Liver (tissue), 9 donors: ENCODE data around the gene CFAP100. TPM values are rescaled to one million over a fixed set of nuclear protein-coding genes. Genes with fewer than 3 reads are reported as not detected.

ENCODE experiments used
- DNase-seq: peaks from one replicate; pipeline ENCODE4 v3.0.0-alpha.2; 2017; ENCODE audit warnings: low spot score
- H3K27ac ChIP-seq, 2 donors: one replicate each; pipeline ENCODE4 v1.7.0; 2013; ENCODE audit warnings: inconsistent platforms in 2 of 2, low read length in 2 of 2, control low read depth in 1 of 2, low read depth in 1 of 2, mild to moderate bottlenecking in 1 of 2
- H3K27me3 ChIP-seq, 4 donors: one replicate each; pipeline versions ENCODE4 v1.6.1 to v1.7.0; 2013; ENCODE audit warnings: low read length in 3 of 4, inconsistent platforms in 1 of 4, mild to moderate bottlenecking in 1 of 4, moderate library complexity in 1 of 4; ENCODE audit not compliant: control insufficient read depth in 4 of 4, insufficient read depth in 4 of 4
- H3K36me3 ChIP-seq, 4 donors: one replicate each; pipeline versions ENCODE4 v1.6.1 to v1.7.0; 2013; ENCODE audit warnings: low read length in 3 of 4, mild to moderate bottlenecking in 3 of 4, low read depth in 1 of 4, moderate library complexity in 1 of 4; ENCODE audit not compliant: control insufficient read depth in 4 of 4, insufficient read depth in 3 of 4
- H3K4me1 ChIP-seq, 4 donors: one replicate each; pipeline versions ENCODE4 v1.6.1 to v1.7.0; 2013; ENCODE audit warnings: low read length in 3 of 4, mild to moderate bottlenecking in 3 of 4, moderate library complexity in 1 of 4; ENCODE audit not compliant: control insufficient read depth in 4 of 4, insufficient read depth in 4 of 4
- H3K4me3 ChIP-seq, 3 donors: one replicate each; pipeline versions ENCODE4 v1.6.1 to v1.7.0; 2013; ENCODE audit warnings: low read length in 3 of 3, control low read depth in 1 of 3, low read depth in 1 of 3, mild to moderate bottlenecking in 1 of 3
- H3K9ac ChIP-seq, 2 donors: one replicate each; pipeline ENCODE4 v1.7.0; 2013; ENCODE audit warnings: low read length in 2 of 2, mild to moderate bottlenecking in 2 of 2, moderate library complexity in 2 of 2, control low read depth in 1 of 2, low read depth in 1 of 2
- H3K9me3 ChIP-seq, 4 donors: one replicate each; pipeline versions ENCODE4 v1.6.1 to v1.7.0; 2013; ENCODE audit warnings: low read length in 3 of 4; ENCODE audit not compliant: control insufficient read depth in 4 of 4
- ATF3 ChIP-seq: IDR thresholded peaks from 2 replicates; pipeline ENCODE4 v1.6.1; 2016; ENCODE audit warnings: antibody characterized with exemption
- CTCF ChIP-seq: fragments of 150-350 bp; IDR thresholded peaks from 2 replicates; pipeline ENCODE4 v1.5.1; 2017; ENCODE audit warnings: improper control_type of control experiment, low read depth, low read length; ENCODE audit not compliant: missing input control
- EGR1 ChIP-seq, 2 donors: IDR thresholded peaks; 2 replicates each; pipeline ENCODE4 v1.6.1; 2016 to 2018; ENCODE audit warnings: antibody characterized with exemption in 2 of 2, low read depth in 2 of 2
- FOXA1 ChIP-seq: IDR thresholded peaks from 2 replicates; pipeline ENCODE4 v1.6.1; 2016; ENCODE audit warnings: antibody characterized with exemption
- FOXA2 ChIP-seq: IDR thresholded peaks from 2 replicates; pipeline ENCODE4 v1.6.1; 2016; ENCODE audit warnings: antibody characterized with exemption
- GABPA ChIP-seq, 2 donors: IDR thresholded peaks in 1 of 2; conservative IDR thresholded peaks in 1 of 2; 2 replicates each; pipeline ENCODE4 v1.6.1; 2016; ENCODE audit warnings: antibody characterized with exemption in 2 of 2, mild to moderate bottlenecking in 1 of 2, moderate library complexity in 1 of 2
- HNF4A ChIP-seq, 2 donors: conservative IDR thresholded peaks; 2 replicates each; pipeline ENCODE4 v1.6.1; 2016; ENCODE audit warnings: antibody characterized with exemption in 2 of 2, mild to moderate bottlenecking in 2 of 2
- HNF4G ChIP-seq: IDR thresholded peaks from 2 replicates; pipeline ENCODE4 v1.6.1; 2016; ENCODE audit warnings: antibody characterized with exemption
- JUND ChIP-seq, 2 donors: IDR thresholded peaks; 2 replicates each; pipeline ENCODE4 v1.6.1; 2016; ENCODE audit warnings: antibody characterized with exemption in 2 of 2
- MAX ChIP-seq: IDR thresholded peaks from 2 replicates; pipeline ENCODE4 v1.6.1; 2016; ENCODE audit warnings: antibody characterized with exemption
- NR2F2 ChIP-seq: IDR thresholded peaks from 2 replicates; pipeline ENCODE4 v1.6.1; 2016; ENCODE audit warnings: antibody characterized with exemption
- RAD21 ChIP-seq, 2 donors: IDR thresholded peaks; 2 replicates each; pipeline ENCODE4 v1.6.1; 2016; ENCODE audit warnings: antibody characterized with exemption in 2 of 2, mild to moderate bottlenecking in 2 of 2
- REST ChIP-seq: IDR thresholded peaks from 2 replicates; pipeline ENCODE4 v1.6.1; 2016; ENCODE audit warnings: antibody characterized with exemption, mild to moderate bottlenecking
- RXRA ChIP-seq, 2 donors: IDR thresholded peaks; 2 replicates each; pipeline ENCODE4 v1.6.1; 2017 to 2018; ENCODE audit warnings: antibody characterized with exemption in 2 of 2, mild to moderate bottlenecking in 1 of 2
- SP1 ChIP-seq: IDR thresholded peaks from 2 replicates; pipeline ENCODE4 v1.6.1; 2018; ENCODE audit warnings: antibody characterized with exemption, mild to moderate bottlenecking
- TAF1 ChIP-seq: conservative IDR thresholded peaks from 2 replicates; pipeline ENCODE4 v1.6.1; 2016; ENCODE audit warnings: antibody characterized with exemption, mild to moderate bottlenecking
- YY1 ChIP-seq: IDR thresholded peaks from 2 replicates; pipeline ENCODE4 v1.6.1; 2016; ENCODE audit warnings: antibody characterized with exemption, mild to moderate bottlenecking
- ZBTB33 ChIP-seq: IDR thresholded peaks from 2 replicates; pipeline ENCODE4 v1.6.1; 2016; ENCODE audit warnings: antibody characterized with exemption
- WGBS: extraction: QIAGEN DNeasy Blood & Tissue Kit; methylation state at CpG from one replicate; pipeline ENCODE4 v1.1.7; 2013; 5-methylcytosine and 5-hydroxymethylcytosine counted together
- polyA plus RNA-seq, 2 donors: library from polyadenylated mRNA; stranded (reverse) in 1 of 2; unstranded in 1 of 2; fragments of 200-250 nt in 1 of 2; fragments of >200 nt in 1 of 2; fragmentation: Nextera tagmentation in 1 of 2; extraction: Ambion mirVana in 1 of 2; gene quantifications; one replicate each; pipeline versions ENCODE4 v1.2.1 to v1.2.3, GENCODE V29; 2013 to 2015
- total RNA-seq, 2 donors: library from RNA; depleted of rRNA; stranded (reverse); fragments of >200 nt; gene quantifications; one replicate each; pipeline ENCODE4 v1.2.3, GENCODE V29; 2014
- donor health status: healthy.
- donor health status: healthy.
- donor health status: healthy.
- donor health status: healthy.
- donor health status: healthy.

CFAP100 gene
- total and polyA plus RNA-seq, 4 donors = not detected

GRCh38 chr3:126441256-126441880 is 46.7 kb downstream of the CFAP100 start:
- WGBS = 95% methylated on average over 20 of the region's 20 CpGs
- H3K4me1 ChIP-seq = peaks cover 3 to 14% (median 9%) of the 10 kb centered on the region in 4 donors
- peaks cover 6 to 44% (median 24%) of the 10 kb centered on the region in 4 donors for H3K36me3 ChIP-seq
- TF ChIP-seq RXRA (IDR thresholded peaks at IDR 0.05) = no peak
- no peak for DNase-seq
- no peak overlapping the region for H3K27ac ChIP-seq
- H3K9ac ChIP-seq = no peak overlapping the region
- no peak overlapping the region for H3K4me3 ChIP-seq
- H3K9me3 ChIP-seq = no peaks in the 10 kb centered on the region
- H3K27me3 ChIP-seq = no peaks in the 10 kb centered on the region

GRCh38 chr3:126442094-126442855 is 47.6 kb downstream of the CFAP100 start:
- Histone ChIP-seq H3K27me3 (no peaks in the 10 kb centered on the region), H3K4me3 (no peak overlapping the region), H3K4me1 (peaks cover 8 to 20% (median 16%) of the 10 kb centered on the region in 4 donors), H3K9me3 (no peaks in the 10 kb centered on the region), H3K27ac (no peak overlapping the region), H3K36me3 (peaks cover 5 to 34% (median 16%) of the 10 kb centered on the region in 4 donors), H3K9ac (no peak overlapping the region)
- TF ChIP-seq SP1 (no peak), CTCF (no peak), REST (no peak), HNF4A (conservative IDR thresholded peaks at IDR 0.05) (no peak), RAD21 (IDR thresholded peaks at IDR 0.05) (no peak), HNF4G (no peak), YY1 (no peak), MAX (no peak), RXRA (IDR thresholded peaks at IDR 0.05) (no peak), FOXA1 (no peak), TAF1 (no peak), ZBTB33 (no peak), JUND (IDR thresholded peaks at IDR 0.05) (no peak), NR2F2 (no peak), EGR1 (IDR thresholded peaks at IDR 0.05; ENCODE audit: low read depth in 2 of 2) (no peak), GABPA (IDR thresholded peaks at IDR 0.05 in 1 of 2, conservative IDR thresholded peaks at IDR 0.05 in 1 of 2) (no peak), FOXA2 (no peak), ATF3 (no peak)
- DNase-seq = no peak
- 94% methylated on average over 13 of the region's 13 CpGs for WGBS
